Lower leg skin (tissue), 3 donors: ENCODE results near the gene TRIM41.

ENCODE experiments used
- CTCF ChIP-seq, 3 donors: fragments of 450-650 bp; IDR thresholded peaks; one replicate each; pipeline ENCODE4 v1.5.1; 2016; ENCODE audit warnings: antibody characterized with exemption in 3 of 3, mild to moderate bottlenecking in 3 of 3, moderate library complexity in 2 of 3
- POLR2A ChIP-seq, 2 donors: fragments of 450-650 bp; IDR thresholded peaks; one replicate each; pipeline ENCODE4 v1.6.1; 2016 to 2017; ENCODE audit warnings: antibody characterized with exemption in 2 of 2, mild to moderate bottlenecking in 1 of 2, moderate library complexity in 1 of 2

- TF ChIP-seq CTCF (IDR thresholded peaks at IDR 0.05) (no peak), POLR2A (IDR thresholded peaks at IDR 0.05) (no peak)
Observed at GRCh38 chr5:181261320-181262049, 38.4 kb downstream of the TRIM41 start.
